A673 (cell line): ENCODE measurements around the gene CDR2. TPM values are rescaled to one million over a fixed set of nuclear protein-coding genes. Genes with fewer than 3 reads are reported as not detected.

Source experiments
- BruUV-seq: library from RNA; stranded (reverse); fragments of 400-500 nt; replicated peaks from 2 replicates; lab custom pipeline; 2021; lab: Mats Ljungman, UMichigan
- CTCF ChIA-PET: fragments of 300-600 bp; sonication (Branson Sonifier 250); formaldehyde crosslinking; loops from one replicate; lab custom pipeline; 2022; ENCODE audit warnings: antibody characterized with exemption; lab: Charles Lee
- POLR2A ChIA-PET: fragments of 300-600 bp; sonication (Branson Sonifier 250); formaldehyde crosslinking; loops from one replicate; lab custom pipeline; 2022; ENCODE audit warnings: antibody characterized with exemption; ENCODE audit not compliant: low non-redundant PET; lab: Charles Lee
- DNase-seq: peaks from one replicate; pipeline ENCODE4 v3.0.0-alpha.2; 2015; ENCODE audit warnings: low spot score
- H3K27ac ChIP-seq: fragments of 200-600 bp; sonication (generic); 2 replicates; pipeline ENCODE4 v1.5.1; 2016; ENCODE audit warnings: mixed run types, low read depth, mild to moderate bottlenecking, mixed read lengths, antibody characterized with exemption, low read length; ENCODE audit not compliant: poor library complexity, severe bottlenecking
- H3K27me3 ChIP-seq: fragments of 200-600 bp; sonication (generic); replicated peaks from 2 replicates; pipeline ENCODE4 v1.6.1; 2017; ENCODE audit warnings: mixed run types, low read depth, mild to moderate bottlenecking, mixed read lengths, antibody characterized with exemption, low read length; ENCODE audit not compliant: insufficient read depth, poor library complexity
- H3K36me3 ChIP-seq: fragments of 200-600 bp; sonication (generic); 2 replicates; pipeline ENCODE4 v1.6.1; 2016; ENCODE audit warnings: mixed run types, mild to moderate bottlenecking, mixed read lengths, antibody characterized with exemption, low read length; ENCODE audit not compliant: insufficient read depth, poor library complexity, severe bottlenecking
- H3K4me1 ChIP-seq: fragments of 200-600 bp; sonication (generic); 2 replicates; pipeline ENCODE4 v1.6.1; 2017; ENCODE audit warnings: mixed run types, mild to moderate bottlenecking, mixed read lengths, antibody characterized with exemption, low read length; ENCODE audit not compliant: insufficient read depth, poor library complexity, severe bottlenecking
- H3K4me3 ChIP-seq: fragments of 200-600 bp; sonication (generic); 2 replicates; pipeline ENCODE4 v1.5.1; 2016; ENCODE audit warnings: low read depth, mixed run types, mild to moderate bottlenecking, mixed read lengths, low read length; ENCODE audit not compliant: poor library complexity, severe bottlenecking
- H3K9me3 ChIP-seq: fragments of 200-600 bp; sonication (generic); 2 replicates; pipeline ENCODE4 v1.6.1; 2016; ENCODE audit warnings: mixed run types, low read depth, mild to moderate bottlenecking, mixed read lengths, antibody characterized with exemption, low read length; ENCODE audit not compliant: poor library complexity, severe bottlenecking
- CTCF ChIP-seq: fragments of 300-800, 200-600 bp; sonication (generic); conservative IDR thresholded peaks from 2 replicates; pipeline ENCODE4 v1.5.1; 2017; ENCODE audit warnings: low read depth, mild to moderate bottlenecking, antibody characterized with exemption, low read length, moderate library complexity, mixed read lengths
- EZH2 ChIP-seq: fragments of 200-600 bp; sonication (generic); IDR thresholded peaks from 2 replicates; pipeline ENCODE4 v1.6.1; 2017; ENCODE audit warnings: borderline replicate concordance, low read depth, mild to moderate bottlenecking, mixed read lengths, antibody characterized with exemption, low read length; ENCODE audit not compliant: poor library complexity, severe bottlenecking
- intact Hi-C: fragments of 100-400 bp; cut with micrococcal nuclease; formaldehyde crosslinking; loops from one replicate; pipeline ENCODE4 v1.10.0; 2022; ENCODE audit not compliant: unreplicated experiment
- total RNA-seq: library from RNA; stranded (reverse); gene quantifications from 2 replicates; pipeline ENCODE4 v1.2.3, GENCODE V29; 2021

Gene CDR2
- total RNA-seq, 1 experiment from 2014 or later, result 40.5 TPM

- no peak overlapping the region for H3K4me3 ChIP-seq
- no peaks in the 10 kb centered on the region for H3K9me3 ChIP-seq
- H3K4me1 ChIP-seq, result peaks cover 10% of the 10 kb centered on the region
- H3K36me3 ChIP-seq, result no peaks in the 10 kb centered on the region
- TF ChIP-seq EZH2, result no peak
- TF ChIP-seq CTCF, result no peak
- H3K27me3 ChIP-seq, result no peaks in the 10 kb centered on the region
- no peak overlapping the region for H3K27ac ChIP-seq
- DNase-seq, result no peak
- ChIA-PET POLR2A (no interaction called here), CTCF (no interaction called here)
- BruUV-seq, result no TSS peak
- intact Hi-C loops, result no loop called here
These were observed 1.7 kb upstream of the CDR2 start for GRCh38 chr16:22375963-22376640.

- Histone ChIP-seq H3K9me3 (no peaks in the 10 kb centered on the region), H3K36me3 (no peaks in the 10 kb centered on the region), H3K27me3 (no peaks in the 10 kb centered on the region), H3K27ac (peak overlapping the region; percentile 86), H3K4me1 (peaks cover 17% of the 10 kb centered on the region), H3K4me3 (peak overlapping the region; percentile 89)
- no TSS peak for BruUV-seq
- ChIA-PET CTCF (no interaction called here), POLR2A (interaction anchor here (0.6 kb wide), 1 partner anchor 407 kb away, joined by 3 read pairs; no protein-coding TSS in a partner anchor)
- DNase-seq, result no peak
- no peak for TF ChIP-seq CTCF
- intact Hi-C loops, result no loop called here
These were observed 921 bp upstream of the CDR2 start for GRCh38 chr16:22375117-22375962.

GRCh38 chr16:22373662-22374310 is 633 bp downstream of the CDR2 start:
- POLR2A ChIA-PET, result no interaction called here
- Histone ChIP-seq H3K4me1 (peaks cover 31% of the 10 kb centered on the region), H3K36me3 (no peaks in the 10 kb centered on the region), H3K4me3 (peak overlapping the region; percentile 89), H3K9me3 (no peaks in the 10 kb centered on the region), H3K27me3 (no peaks in the 10 kb centered on the region), H3K27ac (peak overlapping the region; percentile 86)
- DNase-seq, result peak; percentile 47
- intact Hi-C loops, result no loop called here
- TF ChIP-seq CTCF (no peak), EZH2 (no peak)
- CTCF ChIA-PET, result interaction anchor here (0.5 kb wide), 1 partner anchor 17 kb away, joined by 5 read pairs; no protein-coding TSS in a partner anchor
- BruUV-seq, result no TSS peak
